ENCODE data around the gene RPL18. TPM values are rescaled to one million over a fixed set of nuclear protein-coding genes. Genes with fewer than 3 reads are reported as not detected.
"Not testable (repeated sequence)": the region's sequence is repeated elsewhere in the genome, so short reads cannot be mapped to it uniquely, and the experiment has no call there.

RPL18 gene
- polyA plus RNA-seq, 4 donors: 2,041 to 3,184 (median 2,596) TPM

GRCh38 chr19:48661711-48662090 is 42.7 kb upstream of the RPL18 start:
- no peak overlapping the region for H3K27ac ChIP-seq (ENCODE audit: low read depth in 1 of 3, low read length in 2 of 3)
- no peak for FAIRE-seq
- peaks cover 0 to 8% of the 10 kb centered on the region in 2 donors for H3K9me3 ChIP-seq (ENCODE audit: control insufficient read depth in 2 of 2, insufficient read depth in 1 of 2, low read depth in 1 of 2, low read length in 1 of 2)
- H3K4me3 ChIP-seq (ENCODE audit: low read depth in 1 of 3, low read length in 3 of 3): no peak overlapping the region
- no peak for DNase-seq
- 93 to 98% (median 96%) methylated on average over 24 to 50 of the region's 50 CpGs for WGBS, 3 donors
- H3K36me3 ChIP-seq (ENCODE audit: control insufficient read depth in 3 of 3, insufficient read depth in 2 of 3, low read depth in 1 of 3, low read length in 3 of 3): no peaks in the 10 kb centered on the region
- peaks cover 0 to 12% (median 0%) of the 10 kb centered on the region in 3 donors for H3K4me1 ChIP-seq (ENCODE audit: control insufficient read depth in 3 of 3, insufficient read depth in 2 of 3, low read depth in 1 of 3, low read length in 2 of 3)
- no peaks in the 10 kb centered on the region for H3K27me3 ChIP-seq (ENCODE audit: control insufficient read depth in 3 of 3, insufficient read depth in 3 of 3, low read length in 3 of 3)

DNA sequence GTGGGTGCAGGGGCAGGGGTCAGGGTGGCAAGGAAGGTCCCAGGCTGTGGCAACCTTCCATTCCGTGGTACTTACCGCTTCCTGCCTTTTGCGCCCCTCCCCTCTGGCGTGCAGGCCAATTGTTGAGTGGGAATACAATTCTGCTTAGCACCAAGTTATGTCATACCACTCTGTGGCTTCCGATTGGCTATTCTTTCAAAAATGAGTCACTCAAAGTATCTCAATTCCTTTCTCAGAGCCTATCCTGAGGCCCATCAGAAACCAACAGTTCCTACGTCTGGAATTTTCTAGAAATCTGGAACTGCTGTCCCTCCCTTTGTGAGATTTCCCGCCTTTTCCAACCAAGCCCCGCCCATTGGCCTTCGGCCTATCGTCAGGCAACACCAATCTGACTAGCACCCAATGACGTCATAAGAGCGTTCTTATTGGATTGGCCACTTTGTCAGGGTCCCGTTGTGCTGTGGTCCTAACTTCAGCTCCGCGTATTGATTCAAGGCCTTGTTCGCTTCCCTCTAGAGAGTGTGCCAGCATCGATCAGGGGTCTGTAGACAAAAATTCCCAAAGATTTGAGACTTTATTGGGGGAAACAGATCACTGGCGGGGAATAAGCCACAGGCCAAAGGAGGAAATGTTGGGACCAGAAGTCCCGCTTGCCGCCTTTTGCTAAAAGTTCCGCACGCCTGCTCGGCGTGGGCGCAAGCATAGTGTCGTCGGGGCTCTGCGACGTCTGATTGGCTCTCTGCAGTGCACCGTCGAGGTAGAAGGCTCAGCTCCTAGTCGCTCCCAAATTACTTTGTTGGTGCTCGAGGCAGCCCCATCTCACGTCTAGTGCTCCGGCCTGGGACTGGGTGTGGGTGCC is 42.1 kb upstream of the RPL18 start:
- H3K4me1 ChIP-seq (ENCODE audit: control insufficient read depth in 3 of 3, insufficient read depth in 2 of 3, low read depth in 1 of 3, low read length in 2 of 3): peaks cover 0 to 12% (median 0%) of the 10 kb centered on the region in 3 donors
- H3K27me3 ChIP-seq (ENCODE audit: control insufficient read depth in 3 of 3, insufficient read depth in 3 of 3, low read length in 3 of 3): no peaks in the 10 kb centered on the region
- no peak overlapping the region for H3K4me3 ChIP-seq (ENCODE audit: low read depth in 1 of 3, low read length in 3 of 3)
- WGBS, 3 donors: 54 to 64% (median 58%) methylated on average over 35 of the region's 35 CpGs
- peak overlapping the region in 1 of 3 donors; percentile 32 for H3K27ac ChIP-seq (ENCODE audit: low read depth in 1 of 3, low read length in 2 of 3)
- peak; percentile 83 to 84 for DNase-seq
- no peaks in the 10 kb centered on the region for H3K36me3 ChIP-seq (ENCODE audit: control insufficient read depth in 3 of 3, insufficient read depth in 2 of 3, low read depth in 1 of 3, low read length in 3 of 3)
- no peak for FAIRE-seq
- peaks cover 0 to 8% of the 10 kb centered on the region in 2 donors for H3K9me3 ChIP-seq (ENCODE audit: control insufficient read depth in 2 of 2, insufficient read depth in 1 of 2, low read depth in 1 of 2, low read length in 1 of 2)

DNA sequence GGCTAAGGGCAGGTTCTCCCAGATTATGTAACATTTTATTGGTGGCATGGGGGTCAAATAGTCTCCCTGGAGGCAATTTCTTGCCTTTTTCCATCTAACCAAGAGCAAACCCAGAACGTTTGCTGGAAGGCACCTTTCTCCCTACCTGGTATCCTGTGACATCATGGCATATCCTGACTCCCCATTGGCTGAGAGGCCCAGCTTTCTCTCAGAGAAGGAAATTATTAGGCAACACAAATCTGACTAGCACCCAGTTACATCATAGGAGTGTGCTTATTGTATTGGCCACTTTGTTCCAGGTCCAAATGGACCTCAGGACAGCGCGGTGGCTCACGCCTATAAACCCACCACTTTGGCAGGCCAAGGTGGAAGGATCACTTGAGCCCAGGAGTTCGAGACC is 40.8 kb upstream of the RPL18 start:
- FAIRE-seq (no peak), DNase-seq (peak; percentile 47 to 58)
- H3K27me3 ChIP-seq (ENCODE audit: control insufficient read depth in 3 of 3, insufficient read depth in 3 of 3, low read length in 3 of 3): no peaks in the 10 kb centered on the region
- 73 to 78% (median 75%) methylated on average over 5 of the region's 5 CpGs for WGBS, 3 donors
- no peak overlapping the region for H3K4me3 ChIP-seq (ENCODE audit: low read depth in 1 of 3, low read length in 3 of 3)
- H3K9me3 ChIP-seq (ENCODE audit: control insufficient read depth in 2 of 2, insufficient read depth in 1 of 2, low read depth in 1 of 2, low read length in 1 of 2): peaks cover 0 to 8% of the 10 kb centered on the region in 2 donors
- H3K36me3 ChIP-seq (ENCODE audit: control insufficient read depth in 3 of 3, insufficient read depth in 2 of 3, low read depth in 1 of 3, low read length in 3 of 3): no peaks in the 10 kb centered on the region
- peaks cover 0 to 7% (median 0%) of the 10 kb centered on the region in 3 donors for H3K4me1 ChIP-seq (ENCODE audit: control insufficient read depth in 3 of 3, insufficient read depth in 2 of 3, low read depth in 1 of 3, low read length in 2 of 3)
- no peak overlapping the region for H3K27ac ChIP-seq (ENCODE audit: low read depth in 1 of 3, low read length in 2 of 3)

DNA sequence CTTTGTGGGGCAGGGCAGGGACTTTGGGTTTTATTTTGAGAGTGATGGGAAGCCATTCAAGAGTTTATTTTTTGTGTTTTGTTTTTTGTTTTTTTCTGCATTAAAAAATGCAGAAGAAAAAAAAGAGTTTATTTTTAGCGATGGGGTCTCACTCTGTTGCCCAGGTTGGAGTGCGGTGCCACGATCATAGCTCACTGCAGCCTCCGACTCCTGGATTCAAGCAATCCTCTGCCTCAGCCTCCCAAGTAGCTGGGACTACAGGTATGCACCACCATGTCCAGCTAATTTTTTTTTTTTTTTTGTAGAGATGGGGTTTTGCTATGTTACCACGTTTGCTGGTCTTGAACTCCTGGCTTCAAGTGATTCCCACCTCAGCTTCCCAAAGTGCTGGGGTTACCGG is 39.5 kb upstream of the RPL18 start:
- no peak for FAIRE-seq
- Histone ChIP-seq H3K27ac (ENCODE audit: low read depth in 1 of 3, low read length in 2 of 3) (no peak overlapping the region), H3K4me3 (ENCODE audit: low read depth in 1 of 3, low read length in 3 of 3) (no peak overlapping the region), H3K9me3 (ENCODE audit: control insufficient read depth in 2 of 2, insufficient read depth in 1 of 2, low read depth in 1 of 2, low read length in 1 of 2) (peaks cover 0 to 8% of the 10 kb centered on the region in 2 donors), H3K36me3 (ENCODE audit: control insufficient read depth in 3 of 3, insufficient read depth in 2 of 3, low read depth in 1 of 3, low read length in 3 of 3) (no peaks in the 10 kb centered on the region), H3K4me1 (ENCODE audit: control insufficient read depth in 3 of 3, insufficient read depth in 2 of 3, low read depth in 1 of 3, low read length in 2 of 3) (peaks cover 0 to 12% (median 0%) of the 10 kb centered on the region in 3 donors), H3K27me3 (ENCODE audit: control insufficient read depth in 3 of 3, insufficient read depth in 3 of 3, low read length in 3 of 3) (no peaks in the 10 kb centered on the region)
- DNase-seq: no peak
- WGBS, 3 donors: 91 to 92% (median 92%) methylated on average over 6 of the region's 6 CpGs

DNA sequence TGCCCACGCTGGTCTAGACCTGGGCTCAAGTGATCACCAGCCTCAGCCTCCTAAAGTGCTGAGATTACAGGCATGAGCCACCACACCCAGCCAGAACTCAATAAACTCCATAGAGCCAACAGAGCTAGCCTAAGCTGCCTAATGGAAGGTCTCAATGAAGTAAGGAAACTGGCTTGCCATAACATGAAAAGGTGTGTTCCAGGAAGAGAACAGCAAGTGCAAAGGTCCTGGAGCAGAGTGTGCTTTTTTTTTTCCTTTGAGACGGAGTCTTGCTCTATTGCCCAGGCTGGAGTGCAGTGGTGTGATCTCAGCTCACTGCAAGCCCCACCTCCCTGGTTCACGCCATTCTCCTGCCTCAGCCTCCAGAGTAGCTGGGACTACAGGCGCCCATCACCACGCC is 38.9 kb upstream of the RPL18 start:
- Histone ChIP-seq H3K4me1 (ENCODE audit: control insufficient read depth in 3 of 3, insufficient read depth in 2 of 3, low read depth in 1 of 3, low read length in 2 of 3) (peaks cover 0 to 12% (median 0%) of the 10 kb centered on the region in 3 donors), H3K27ac (ENCODE audit: low read depth in 1 of 3, low read length in 2 of 3) (peak overlapping the region in 1 of 3 donors; percentile 47)
- H3K4me3 ChIP-seq (ENCODE audit: low read depth in 1 of 3, low read length in 3 of 3); FAIRE-seq; H3K27me3 ChIP-seq (ENCODE audit: control insufficient read depth in 3 of 3, insufficient read depth in 3 of 3, low read length in 3 of 3); H3K9me3 ChIP-seq (ENCODE audit: control insufficient read depth in 2 of 2, insufficient read depth in 1 of 2, low read depth in 1 of 2, low read length in 1 of 2); H3K36me3 ChIP-seq (ENCODE audit: control insufficient read depth in 3 of 3, insufficient read depth in 2 of 3, low read depth in 1 of 3, low read length in 3 of 3): not testable (repeated sequence)
- WGBS, 3 donors: 60 to 85% (median 81%) methylated on average over 4 to 5 of the region's 5 CpGs
- peak in 1 of 2 donors; percentile 81 for DNase-seq

GRCh38 chr19:48656840-48657474 is 38.0 kb upstream of the RPL18 start:
- H3K27me3 ChIP-seq (ENCODE audit: control insufficient read depth in 3 of 3, insufficient read depth in 3 of 3, low read length in 3 of 3): no peaks in the 10 kb centered on the region
- H3K9me3 ChIP-seq (ENCODE audit: control insufficient read depth in 2 of 2, insufficient read depth in 1 of 2, low read depth in 1 of 2, low read length in 1 of 2): peaks cover 0 to 8% of the 10 kb centered on the region in 2 donors
- H3K36me3 ChIP-seq (ENCODE audit: control insufficient read depth in 3 of 3, insufficient read depth in 2 of 3, low read depth in 1 of 3, low read length in 3 of 3): no peaks in the 10 kb centered on the region
- WGBS, 3 donors: 48 to 54% (median 49%) methylated on average over 16 of the region's 16 CpGs
- no peak overlapping the region for H3K27ac ChIP-seq (ENCODE audit: low read depth in 1 of 3, low read length in 2 of 3)
- H3K4me1 ChIP-seq (ENCODE audit: control insufficient read depth in 3 of 3, insufficient read depth in 2 of 3, low read depth in 1 of 3, low read length in 2 of 3): peaks cover 0 to 12% (median 0%) of the 10 kb centered on the region in 3 donors
- FAIRE-seq: no peak
- DNase-seq: peak in 1 of 2 donors; percentile 36
- no peak overlapping the region for H3K4me3 ChIP-seq (ENCODE audit: low read depth in 1 of 3, low read length in 3 of 3)

DNA sequence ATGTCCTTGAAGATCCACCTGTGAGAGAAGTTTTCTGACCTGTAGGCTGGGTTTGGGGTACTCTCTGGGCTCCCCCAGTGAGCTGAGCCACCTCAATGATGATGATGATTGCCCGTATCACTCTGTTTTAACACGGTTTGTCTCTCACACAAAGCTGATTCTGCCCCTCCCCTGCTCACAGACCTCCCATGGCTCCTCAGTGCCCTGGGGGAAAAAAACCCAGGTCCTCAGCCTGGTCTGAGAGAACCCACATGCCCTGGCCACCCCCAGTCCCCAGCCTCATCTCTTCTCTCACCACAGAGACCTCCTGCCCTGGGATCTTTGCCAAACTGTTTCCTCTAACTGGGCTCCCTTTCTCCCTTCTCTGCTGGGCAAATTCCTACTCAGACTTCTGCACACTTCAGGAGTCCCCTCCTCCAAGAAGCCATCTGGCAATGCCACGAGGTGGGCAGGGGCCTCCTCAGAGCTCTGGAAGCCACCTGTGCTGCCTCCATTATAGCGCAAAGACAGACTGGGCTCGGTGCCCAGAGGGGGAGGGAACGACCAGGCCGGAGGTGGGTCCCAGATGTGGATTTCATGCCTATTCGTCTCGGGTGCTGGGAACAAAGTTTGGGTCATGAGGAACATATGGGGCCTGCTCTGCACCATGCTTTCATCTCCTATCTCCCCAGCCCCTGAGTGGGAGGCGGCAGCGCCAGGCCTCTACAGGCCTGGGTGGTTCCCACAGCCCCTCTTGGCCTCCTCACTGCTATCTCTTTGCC is 35.5 kb upstream of the RPL18 start:
- Histone ChIP-seq H3K9me3 (ENCODE audit: control insufficient read depth in 2 of 2, insufficient read depth in 1 of 2, low read depth in 1 of 2, low read length in 1 of 2) (no peaks in the 10 kb centered on the region), H3K27me3 (ENCODE audit: control insufficient read depth in 3 of 3, insufficient read depth in 3 of 3, low read length in 3 of 3) (no peaks in the 10 kb centered on the region), H3K27ac (ENCODE audit: low read depth in 1 of 3, low read length in 2 of 3) (no peak overlapping the region), H3K4me1 (ENCODE audit: control insufficient read depth in 3 of 3, insufficient read depth in 2 of 3, low read depth in 1 of 3, low read length in 2 of 3) (peaks cover 0 to 5% (median 0%) of the 10 kb centered on the region in 3 donors), H3K36me3 (ENCODE audit: control insufficient read depth in 3 of 3, insufficient read depth in 2 of 3, low read depth in 1 of 3, low read length in 3 of 3) (no peaks in the 10 kb centered on the region), H3K4me3 (ENCODE audit: low read depth in 1 of 3, low read length in 3 of 3) (no peak overlapping the region)
- 39 to 41% (median 41%) methylated on average over 11 of the region's 11 CpGs for WGBS, 3 donors
- no peak for FAIRE-seq
- DNase-seq: no peak

- WGBS, 3 donors: 65 to 86% (median 77%) methylated on average over 5 of the region's 5 CpGs
- Histone ChIP-seq H3K27ac (ENCODE audit: low read depth in 1 of 3, low read length in 2 of 3) (no peak overlapping the region), H3K4me3 (ENCODE audit: low read depth in 1 of 3, low read length in 3 of 3) (no peak overlapping the region), H3K36me3 (ENCODE audit: control insufficient read depth in 3 of 3, insufficient read depth in 2 of 3, low read depth in 1 of 3, low read length in 3 of 3) (no peaks in the 10 kb centered on the region), H3K4me1 (ENCODE audit: control insufficient read depth in 3 of 3, insufficient read depth in 2 of 3, low read depth in 1 of 3, low read length in 2 of 3) (peaks cover 0 to 5% (median 0%) of the 10 kb centered on the region in 3 donors), H3K27me3 (ENCODE audit: control insufficient read depth in 3 of 3, insufficient read depth in 3 of 3, low read length in 3 of 3) (no peaks in the 10 kb centered on the region), H3K9me3 (ENCODE audit: control insufficient read depth in 2 of 2, insufficient read depth in 1 of 2, low read depth in 1 of 2, low read length in 1 of 2) (no peaks in the 10 kb centered on the region)
- FAIRE-seq (no peak), DNase-seq (no peak)
These were observed 32.7 kb upstream of the RPL18 start for GRCh38 chr19:48651683-48652048.

Data from small intestine (tissue), 7 donors.